Activated CD8-positive, alpha-beta memory T cell treated with anti-CD3 and anti-CD28 coated beads, Interleukin-2, amount 50 U/mL, for 4 hours (primary cell): Measurements from ENCODE around the gene TPCN1.

Source experiments
- DNase-seq: peaks from one replicate; pipeline ENCODE4 v3.0.0-alpha.2; 2020

The TPCN1 gene

DNA sequence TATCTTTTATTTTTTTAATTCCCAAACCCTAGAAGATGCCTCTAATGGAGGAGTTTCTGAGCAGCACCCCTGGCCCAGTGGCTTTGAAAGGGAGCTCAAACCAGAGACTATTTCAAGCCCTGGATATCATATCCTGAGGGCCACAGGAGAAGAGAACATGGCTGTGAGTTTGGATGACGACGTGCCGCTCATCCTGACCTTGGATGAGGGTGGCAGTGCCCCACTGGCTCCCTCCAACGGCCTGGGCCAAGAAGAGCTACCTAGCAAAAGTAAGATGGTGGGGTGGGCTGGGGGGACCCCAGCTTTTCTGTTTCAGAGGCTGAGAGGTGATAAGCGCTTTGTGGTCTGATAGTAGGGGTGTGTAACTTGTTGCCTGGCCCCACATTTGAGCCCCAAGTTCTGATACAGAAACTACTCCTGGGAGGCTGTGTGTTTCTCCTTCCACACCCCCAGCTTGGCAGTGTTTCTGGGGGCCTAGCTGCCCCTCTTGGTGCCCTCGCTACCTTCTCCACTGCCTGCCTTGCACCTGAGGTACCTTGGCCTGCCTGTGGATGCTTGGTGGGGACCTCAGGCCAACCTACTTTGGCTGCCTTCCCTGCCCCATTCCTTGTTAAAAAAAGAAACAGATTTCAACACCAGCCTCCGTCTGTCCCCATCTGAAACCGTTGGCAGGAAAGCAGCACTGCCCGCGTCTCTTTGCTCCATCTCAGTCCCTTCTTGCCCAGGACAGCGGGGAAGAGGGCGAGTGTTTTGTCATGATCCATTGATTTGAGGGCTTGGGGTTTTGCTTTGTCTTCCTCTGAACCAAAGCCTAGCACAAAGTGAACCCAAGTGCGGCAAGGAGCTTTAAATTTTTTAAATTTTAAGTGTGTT is 5.7 kb downstream of the TPCN1 start:
- no peak for DNase-seq

DNA sequence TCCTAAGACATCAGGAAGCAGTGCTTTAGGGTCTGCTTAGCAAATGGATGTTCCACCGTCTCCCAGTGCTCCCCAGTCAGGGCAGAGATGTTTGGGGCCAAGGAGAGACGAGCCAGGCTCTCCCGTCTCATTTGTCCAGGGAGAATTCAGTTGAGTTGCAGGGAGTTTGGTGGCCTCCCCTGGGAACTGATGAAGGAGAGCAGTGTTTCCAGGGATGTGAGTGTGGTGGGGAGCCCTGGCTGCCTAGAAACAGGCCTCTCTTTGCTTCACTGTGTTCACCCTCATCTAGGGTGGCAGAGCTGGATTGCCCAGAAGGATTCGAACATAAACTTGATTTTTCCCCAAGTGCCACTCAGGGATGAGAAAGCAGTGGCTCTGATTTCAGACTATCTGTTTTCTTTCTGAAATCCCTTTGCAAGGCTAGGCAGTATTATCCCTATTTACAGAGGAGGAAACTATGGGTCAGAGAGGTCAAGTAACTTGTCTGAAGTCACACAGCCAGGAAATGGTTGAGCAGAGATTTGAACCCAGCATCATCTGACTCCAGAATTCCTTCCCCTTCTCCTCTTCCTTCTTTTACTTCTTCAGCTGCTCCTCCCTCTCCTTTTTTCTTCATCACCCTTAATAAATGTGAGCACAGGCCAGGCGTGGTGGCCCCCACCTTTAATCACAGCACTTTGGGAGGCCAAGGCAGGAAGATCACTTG is 6.6 kb downstream of the TPCN1 start:
- no peak for DNase-seq

DNA sequence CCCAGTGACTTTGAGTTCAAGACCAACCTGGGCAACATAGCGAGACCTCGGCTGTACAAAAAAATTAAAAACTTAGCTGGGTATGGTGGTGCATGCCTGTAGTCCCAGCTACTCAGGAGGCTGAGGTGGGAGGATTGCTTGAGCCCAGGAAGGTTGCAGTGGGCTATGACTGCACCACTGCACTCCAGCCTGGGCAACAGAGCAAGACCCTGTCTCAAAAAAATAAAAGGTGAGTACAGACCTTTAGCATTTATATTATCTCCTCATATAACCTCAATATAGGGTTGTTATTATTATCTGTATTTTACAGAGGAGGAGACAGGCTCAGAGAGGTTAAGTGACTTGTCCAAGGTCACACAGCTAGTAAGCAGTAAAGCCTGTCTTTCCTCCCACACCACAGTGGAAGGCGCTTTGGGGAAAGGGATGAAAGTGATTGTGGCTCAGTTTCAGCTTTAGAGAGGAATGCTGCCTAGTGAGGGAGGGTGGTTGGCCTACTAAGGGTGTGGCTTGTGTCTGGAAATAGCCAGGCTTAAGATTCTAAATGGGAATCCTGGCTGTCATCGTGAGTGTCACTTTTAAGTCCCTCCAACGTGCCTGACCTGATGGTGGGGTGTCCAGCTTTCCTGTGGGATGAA is 7.2 kb downstream of the TPCN1 start:
- no peak for DNase-seq

DNA sequence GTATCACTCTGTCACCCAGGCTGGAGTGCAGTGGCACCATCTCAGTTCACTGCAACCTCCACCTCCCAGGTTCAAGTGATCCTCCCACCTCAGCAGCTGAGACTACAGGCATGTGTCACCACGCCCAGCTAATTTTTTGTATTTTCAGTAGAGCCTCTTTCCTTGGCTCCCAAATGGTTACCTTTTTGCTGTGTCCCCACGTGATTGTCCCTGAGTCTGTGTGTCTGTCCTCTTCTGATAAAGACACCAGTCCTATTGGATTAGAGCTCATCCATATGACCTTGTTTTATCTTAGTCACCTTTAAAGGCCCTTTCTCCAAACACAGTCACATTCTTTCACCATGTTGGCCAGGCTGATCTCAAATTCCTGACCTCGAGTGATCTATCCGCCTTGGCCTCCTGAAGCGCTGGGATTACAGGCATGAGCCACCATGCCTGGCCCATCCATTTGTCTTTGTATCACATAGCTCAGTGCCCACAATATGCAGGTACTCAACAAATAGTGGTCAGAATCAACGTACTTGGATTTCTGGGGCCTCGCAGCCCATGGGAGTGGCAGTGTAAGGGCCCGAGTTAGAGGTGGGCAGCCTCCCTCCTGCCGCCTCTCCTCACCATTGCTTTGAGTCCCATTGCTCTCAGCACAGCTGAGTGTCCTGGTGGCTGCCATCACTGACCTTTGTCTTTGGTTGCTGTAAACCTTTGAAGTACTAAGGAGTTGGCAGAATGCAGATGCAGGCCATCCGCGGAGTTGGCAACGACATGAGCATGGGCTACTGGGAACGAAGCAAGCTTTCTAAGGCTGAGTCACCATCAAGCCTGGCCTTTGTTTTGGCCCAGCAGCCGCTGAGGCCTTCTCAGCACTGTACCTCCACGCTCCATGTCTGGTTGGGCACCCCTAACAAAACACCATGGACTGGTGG is 9.3 kb downstream of the TPCN1 start:
- no peak for DNase-seq

DNA sequence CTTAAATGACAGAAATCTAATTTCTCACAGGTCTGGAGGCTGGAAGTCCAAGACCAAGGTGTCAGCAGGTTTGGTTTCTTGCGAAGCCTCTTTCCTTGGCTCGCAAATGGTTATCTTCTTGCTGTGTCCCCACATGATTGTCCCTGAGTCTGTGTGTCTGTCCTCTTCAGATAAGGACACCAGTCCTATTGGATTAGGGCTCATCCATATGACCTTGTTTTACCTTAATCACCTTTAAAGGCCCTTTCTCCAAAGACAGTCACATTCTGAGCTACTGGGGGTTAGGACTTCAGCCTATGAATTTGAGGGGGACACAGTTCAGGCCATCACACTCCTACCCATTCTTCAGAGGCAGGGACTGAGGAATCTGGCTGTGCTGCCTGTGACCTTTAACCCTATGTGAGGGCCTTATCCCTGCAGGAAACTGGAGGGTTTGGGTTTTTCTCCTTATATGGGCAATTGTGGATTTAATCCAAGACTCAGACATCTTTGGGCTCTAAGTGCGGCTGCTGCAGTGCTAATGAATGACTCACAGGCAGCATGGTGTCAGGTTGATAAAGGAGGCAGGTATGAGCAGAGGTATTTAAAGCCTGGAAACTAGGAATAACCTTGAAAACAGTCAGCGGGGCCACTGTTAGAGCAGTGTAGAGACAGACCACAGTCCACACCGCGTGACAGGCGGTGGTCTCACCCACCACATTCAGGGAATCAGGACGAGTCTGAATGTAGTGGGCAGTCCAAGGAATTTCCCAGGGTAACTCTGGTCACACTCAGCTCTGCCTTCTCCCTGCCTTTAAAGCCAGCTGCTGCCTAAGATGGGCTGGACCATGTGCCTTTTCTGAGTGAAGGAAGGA is 10.2 kb downstream of the TPCN1 start:
- no peak for DNase-seq

DNA sequence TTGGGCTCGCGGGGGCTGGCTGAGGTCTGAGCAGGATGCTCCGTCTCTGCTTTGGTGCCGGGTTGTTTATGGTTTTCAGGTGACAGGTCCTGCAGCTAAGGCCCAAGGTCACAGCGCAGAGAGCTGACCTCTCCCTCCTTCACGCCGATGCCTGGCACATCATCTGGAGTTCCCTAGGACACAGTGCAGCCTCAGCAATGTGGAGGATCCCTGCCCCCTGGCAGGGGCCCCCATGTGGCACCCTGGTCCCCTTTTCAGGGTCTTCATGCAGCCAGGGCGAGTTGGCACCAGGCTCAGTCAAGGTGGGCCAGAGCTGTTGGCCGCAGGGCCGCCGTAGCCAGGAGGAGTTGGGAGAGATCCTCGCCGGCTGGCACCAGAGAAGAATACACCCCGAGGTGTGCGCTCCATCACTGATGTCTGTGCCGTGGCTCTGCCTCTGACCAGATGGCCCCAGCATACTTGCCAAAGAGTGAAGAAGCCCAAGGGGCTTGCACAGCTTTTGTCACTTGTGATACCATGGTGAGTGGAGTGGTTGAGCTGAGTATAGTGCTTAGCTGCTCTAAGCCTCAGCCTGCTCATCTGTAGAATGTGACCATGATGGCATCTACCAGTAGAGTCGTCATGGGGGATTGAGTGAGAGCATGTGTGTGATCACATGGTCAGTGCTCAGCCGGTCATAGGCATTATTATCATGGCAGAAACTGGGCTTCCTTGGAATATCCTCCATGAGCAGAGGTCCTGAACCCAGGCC is 11.0 kb downstream of the TPCN1 start:
- no peak for DNase-seq

DNA sequence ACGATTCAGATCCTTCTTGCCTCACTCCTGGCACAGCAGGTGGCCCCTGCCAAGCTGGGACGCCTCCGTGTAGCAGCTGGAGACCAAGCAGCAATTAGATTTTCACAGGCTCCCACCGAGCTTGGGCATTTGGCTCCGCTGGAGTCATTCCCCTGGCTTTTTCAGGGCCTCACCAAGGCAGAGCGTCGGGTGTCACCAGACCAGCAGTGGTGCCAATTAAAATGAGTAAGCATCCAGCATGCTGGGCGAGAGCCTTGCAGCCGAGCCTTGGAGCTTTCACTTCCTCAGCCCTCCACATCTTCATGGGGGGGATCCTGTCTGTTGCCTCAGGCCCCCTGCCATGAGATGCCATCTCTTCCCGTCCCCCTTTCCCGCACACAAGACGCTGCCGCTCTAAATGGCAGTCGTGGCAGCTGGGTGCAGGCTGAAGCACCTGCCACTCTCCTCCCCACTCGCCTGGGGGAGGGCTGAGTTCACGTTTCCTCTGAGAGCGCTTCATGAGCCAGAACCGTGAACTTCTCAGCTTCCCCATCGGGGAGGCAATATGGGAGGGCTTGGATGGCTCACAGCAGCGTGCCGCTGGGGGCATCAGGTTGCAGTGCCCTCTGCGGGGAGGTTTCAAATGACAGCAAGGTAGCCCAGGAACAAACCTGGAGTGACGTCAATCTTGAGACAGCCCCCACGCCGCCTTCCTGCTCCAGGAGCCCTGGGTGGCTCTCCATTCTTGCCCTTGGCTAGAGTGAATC is 11.7 kb downstream of the TPCN1 start:
- DNase-seq = peak; percentile 71

DNA sequence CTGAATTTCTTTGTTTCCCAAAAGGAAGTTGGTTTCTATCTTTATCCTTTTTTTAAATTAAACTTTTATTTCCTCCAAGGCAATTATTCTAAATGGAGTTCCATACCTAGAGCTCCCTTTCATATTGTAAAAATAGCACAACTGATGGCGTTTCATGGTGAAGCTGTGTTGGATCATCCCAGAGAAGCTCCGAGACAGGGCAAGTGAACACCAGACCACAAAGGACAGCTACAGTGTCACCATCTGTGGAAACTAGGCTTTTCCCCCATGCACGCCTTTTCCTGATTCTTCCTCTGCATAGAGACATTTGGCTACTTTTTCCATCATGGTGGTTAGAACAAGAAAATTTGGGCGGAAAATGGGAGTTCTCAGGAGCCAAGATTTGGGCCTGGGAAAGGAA is 12.7 kb downstream of the TPCN1 start:
- DNase-seq = no peak

DNA sequence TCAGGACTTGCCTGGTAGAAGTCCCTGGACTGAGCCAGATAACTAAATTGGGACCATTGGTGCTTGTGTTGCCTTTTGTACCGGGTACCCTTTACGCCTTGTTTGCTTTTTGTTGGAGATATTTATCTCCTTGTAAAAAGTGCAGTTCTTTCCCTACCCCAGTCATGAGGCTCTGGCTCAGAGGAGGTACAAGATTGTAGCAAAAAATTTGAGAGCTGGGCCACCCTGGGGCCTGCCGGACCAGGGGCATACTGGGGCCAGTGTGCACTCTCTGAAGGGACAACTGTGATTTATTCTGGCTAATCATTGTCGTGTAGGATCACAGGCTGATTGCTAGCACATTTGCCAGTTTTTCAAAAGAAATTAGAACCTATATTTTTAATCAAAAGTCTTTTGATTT is 13.2 kb downstream of the TPCN1 start:
- no peak for DNase-seq

DNA sequence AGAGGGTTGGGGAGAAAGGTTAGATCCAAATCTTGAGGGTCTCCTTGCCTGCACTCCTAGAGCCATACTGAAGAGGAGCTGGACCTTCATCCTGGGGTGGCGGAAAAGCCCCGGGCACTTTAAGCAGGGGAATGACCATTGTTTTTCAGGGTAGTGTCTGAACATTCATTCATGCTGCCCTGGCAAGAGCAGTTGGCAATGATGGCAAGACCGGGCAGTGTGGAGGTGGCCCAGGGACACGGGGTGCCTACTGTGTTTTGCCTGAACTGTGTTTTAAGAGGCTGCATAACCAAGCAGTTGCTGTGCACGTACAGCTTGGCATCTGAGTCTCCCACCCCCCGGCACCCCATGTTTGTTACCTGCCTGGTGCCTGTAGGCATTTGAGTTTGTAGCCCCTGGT is 14.7 kb downstream of the TPCN1 start:
- no peak for DNase-seq

DNA sequence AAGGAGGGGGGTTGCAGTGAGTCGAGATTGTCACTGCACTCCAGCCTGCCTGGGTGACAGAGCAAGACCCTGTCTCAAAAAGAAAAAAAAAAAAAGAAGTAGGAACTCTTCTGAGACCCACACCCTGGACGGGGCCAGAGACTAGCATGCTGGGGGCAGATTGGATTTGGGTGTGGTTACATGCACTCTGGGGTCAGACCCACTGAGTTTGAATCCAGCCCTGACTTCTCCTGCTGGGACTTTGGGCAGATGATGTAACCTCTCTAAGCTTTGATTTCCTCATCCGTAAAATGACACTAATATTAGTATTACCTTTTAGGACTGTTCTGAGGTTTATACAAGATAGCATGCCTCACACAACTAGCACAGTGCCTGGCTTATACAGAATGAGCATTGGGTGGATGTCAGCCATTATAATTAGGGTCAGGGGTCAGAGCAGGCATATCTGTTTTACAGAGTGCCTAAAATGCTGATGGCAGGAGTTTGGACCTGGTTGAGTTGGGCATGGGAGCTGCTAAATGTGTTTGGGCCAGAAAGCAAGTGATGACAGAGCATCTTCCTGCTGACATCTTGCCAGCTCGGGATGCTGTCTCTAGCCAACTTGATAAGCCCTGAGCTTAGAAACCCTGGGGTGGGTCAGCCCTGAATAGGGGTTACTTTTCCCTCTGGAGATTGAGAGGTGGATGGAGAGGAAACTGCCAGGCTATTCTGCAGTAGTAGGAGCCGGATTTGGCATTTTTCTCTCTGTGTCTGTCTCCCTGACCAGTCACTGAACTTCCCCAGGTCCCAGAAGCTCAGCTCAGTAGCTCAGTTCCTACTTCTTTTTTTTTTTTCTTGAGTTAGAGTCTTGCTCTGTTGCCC is 15.5 kb downstream of the TPCN1 start:
- no peak for DNase-seq

DNA sequence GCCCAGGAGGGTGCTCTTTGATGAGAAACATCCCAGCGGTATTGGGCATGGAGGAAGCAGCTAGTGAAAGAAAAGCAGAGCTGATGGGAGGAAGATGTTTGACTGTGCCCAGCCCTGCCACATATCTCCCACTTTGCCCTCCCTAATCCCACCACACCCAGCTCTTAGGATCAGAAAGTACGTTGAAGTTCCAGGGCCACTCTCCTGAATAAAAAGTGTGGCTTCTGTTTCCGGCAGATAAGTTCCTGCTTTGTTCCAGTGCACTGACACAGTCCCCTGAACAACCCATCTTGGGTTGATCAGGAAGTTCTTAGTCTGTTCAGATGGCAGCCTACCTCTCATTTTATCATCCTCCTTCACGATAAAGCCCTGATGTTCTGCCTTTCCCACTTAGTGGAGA is 16.5 kb downstream of the TPCN1 start:
- no peak for DNase-seq

DNA sequence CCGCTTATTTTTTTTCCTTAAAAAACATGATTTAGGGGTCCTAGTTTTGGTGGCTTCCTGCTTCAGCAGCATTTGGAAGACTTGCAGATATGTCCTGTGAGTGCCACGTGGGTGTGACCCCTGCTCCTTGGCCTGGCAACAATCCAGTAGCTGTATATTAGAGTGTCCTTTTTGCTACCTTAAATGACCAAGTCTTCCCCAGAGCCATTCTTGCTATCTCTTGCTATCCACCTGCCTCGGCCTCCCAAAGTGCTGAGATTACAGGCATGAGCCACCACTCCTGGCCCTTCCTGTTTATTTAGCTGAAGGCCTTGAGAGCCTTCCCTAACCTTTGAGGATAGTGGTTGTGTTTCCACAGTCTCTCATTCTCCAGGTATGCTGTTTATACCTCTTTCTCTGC is 17.0 kb downstream of the TPCN1 start:
- DNase-seq = no peak

DNA sequence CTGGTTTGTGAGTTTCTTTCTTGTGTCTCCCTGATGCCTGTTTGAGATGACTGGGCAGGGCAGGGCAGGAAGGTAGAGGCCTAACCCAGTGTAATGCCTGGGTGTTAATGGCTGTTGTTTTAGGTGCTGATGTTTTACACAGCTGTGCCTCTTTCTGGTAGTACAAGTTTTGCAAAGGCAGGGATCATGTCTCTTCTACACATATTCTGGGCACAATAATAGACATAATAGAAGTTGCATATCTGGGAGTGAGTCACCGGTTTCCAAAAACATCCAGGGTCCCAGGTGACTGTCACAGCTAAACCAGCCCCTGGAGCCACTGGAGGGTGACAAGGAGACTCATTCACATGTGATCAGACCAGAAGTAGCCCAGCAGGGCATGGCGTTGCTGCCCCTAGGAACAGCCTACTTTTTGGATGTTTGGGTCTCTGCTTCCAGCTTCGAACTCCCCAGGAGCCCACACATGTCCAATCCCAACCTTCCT is 18.1 kb downstream of the TPCN1 start:
- DNase-seq = no peak

DNA sequence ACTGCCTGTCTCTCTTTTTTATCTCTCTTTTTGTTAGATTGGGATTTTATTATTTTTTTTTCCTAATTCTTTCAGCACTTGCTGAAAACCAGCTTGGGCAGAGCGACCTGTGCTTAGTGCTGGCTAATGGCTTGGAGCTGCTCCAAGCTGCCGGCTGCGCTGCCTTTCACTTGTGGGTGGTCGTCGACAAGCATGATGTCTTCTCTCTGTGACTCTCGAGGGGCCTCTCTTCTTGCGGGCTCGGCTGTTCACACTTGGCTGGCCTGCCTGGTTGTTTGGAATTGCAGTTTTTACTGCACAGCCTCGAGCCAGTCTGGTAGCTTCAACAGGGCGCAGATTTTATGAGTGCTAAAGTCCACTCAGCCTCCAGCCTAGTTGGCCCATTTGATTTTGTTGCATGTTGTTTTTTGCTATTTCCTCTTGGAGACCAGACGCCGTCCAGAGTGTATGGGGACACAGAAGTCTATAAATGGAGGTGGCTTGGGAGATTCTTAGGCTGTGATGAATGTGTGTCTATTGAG is 18.6 kb downstream of the TPCN1 start:
- no peak for DNase-seq

DNA sequence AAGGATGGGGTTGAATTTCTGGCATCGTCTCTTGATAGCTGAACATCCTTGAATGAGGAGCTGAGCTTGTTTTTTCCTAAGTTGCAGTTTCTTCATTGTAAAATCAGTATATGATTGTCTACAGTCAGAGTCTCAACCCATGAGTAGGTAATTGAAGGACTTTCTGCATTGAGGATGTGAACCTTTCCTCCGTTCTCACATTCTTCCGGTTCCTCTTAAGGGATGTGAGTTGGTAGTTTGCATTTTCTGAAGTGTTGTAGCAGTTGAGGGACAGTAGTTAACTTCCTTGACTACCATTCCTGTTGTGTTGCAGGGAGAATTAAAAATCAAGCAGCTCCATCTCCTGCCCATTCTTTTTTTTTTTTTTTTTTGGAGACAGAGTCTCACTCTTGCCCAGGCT is 19.1 kb downstream of the TPCN1 start:
- no peak for DNase-seq

DNA sequence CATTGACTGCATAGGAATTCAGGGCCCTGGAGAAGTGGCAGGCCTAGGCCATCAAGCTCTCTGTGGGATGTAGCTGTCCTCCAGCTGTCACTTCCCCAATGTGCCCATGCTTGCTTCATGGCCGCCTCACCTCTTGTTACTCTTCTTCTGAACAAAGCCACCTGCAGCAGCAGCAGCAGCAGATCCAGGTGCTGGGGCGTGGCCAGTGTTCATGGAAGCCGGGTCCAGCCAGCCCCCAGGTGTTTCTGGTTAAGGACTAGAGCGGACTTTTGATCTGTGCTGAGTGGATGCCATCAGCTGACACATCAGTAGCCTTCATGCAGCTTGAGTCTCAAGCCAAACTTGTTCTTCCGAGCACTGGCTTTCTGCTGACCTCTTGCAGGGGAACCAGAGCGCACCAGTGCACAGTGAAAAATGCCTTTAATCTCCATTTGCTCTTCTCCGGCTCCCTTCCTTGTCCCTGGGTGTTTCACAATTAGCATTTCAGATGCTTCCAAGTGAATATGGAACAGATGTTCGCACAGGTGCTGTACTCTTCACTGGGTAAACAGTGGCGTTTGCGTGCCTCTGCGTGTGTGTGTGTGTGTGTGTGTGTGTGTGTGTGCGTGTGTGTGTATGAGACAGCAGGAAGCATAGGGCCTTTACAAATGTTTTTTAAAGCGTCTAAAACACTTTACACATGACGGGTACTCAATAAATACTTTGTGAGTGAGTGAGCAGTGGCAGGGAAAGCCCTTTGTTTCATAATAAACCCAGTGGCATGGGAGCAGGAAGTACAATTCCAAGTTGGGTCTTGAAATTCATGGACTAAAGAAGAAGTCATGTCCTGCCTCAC is 20.1 kb downstream of the TPCN1 start:
- no peak for DNase-seq

DNA sequence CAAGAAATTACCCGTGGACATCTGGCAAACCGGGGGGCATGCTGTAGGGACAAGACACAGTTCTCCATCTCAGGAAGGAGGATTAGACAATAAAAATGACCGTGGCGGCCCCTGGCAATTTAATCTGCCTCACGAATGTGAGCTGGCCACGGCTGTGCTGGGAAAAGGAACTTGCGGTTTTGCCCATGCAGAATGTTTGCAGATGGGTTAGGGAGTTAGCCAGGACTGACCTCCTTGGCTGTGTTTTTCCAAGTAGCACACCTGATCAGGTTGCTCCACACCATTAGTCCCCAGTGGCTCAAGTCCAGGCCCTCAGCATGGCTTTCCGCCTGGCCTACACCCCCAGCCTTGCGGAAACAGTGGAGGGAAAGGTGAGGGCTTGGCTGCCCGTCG is 20.8 kb downstream of the TPCN1 start:
- no peak for DNase-seq
